GM12872 (cell line): Measurements from ENCODE around the gene TAF11L2.

Experiments used
- CTCF ChIP-seq: IDR thresholded peaks from 3 replicates; pipeline ENCODE4 v1.5.1; 2011; ENCODE audit warnings: low read depth, mild to moderate bottlenecking, low read length, moderate library complexity; ENCODE audit not compliant: insufficient read depth

Gene TAF11L2

GRCh38 chr5:17477573-17478265, 20.3 kb upstream of the TAF11L2 start:
- TF ChIP-seq CTCF, result no peak

DNA sequence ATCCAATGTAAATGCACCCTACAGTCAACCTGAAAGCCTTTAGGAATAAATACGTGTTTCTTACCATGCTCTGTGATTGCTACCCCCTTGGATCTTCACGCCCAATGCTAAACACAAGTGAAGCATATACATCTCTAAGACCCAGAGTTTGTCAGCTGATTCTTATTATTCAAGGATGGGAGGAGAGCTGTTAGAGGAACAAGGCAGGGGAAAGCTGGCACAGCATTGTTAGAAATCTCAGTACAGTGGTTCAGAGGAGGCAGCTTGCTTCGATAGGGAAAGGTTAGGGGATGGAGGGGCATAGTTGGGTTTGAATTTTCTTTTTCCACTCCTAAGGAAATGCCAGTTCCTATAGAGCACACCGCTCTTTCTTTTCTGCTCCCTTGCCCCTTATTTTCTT, 16.7 kb upstream of the TAF11L2 start:
- no peak for TF ChIP-seq CTCF

DNA sequence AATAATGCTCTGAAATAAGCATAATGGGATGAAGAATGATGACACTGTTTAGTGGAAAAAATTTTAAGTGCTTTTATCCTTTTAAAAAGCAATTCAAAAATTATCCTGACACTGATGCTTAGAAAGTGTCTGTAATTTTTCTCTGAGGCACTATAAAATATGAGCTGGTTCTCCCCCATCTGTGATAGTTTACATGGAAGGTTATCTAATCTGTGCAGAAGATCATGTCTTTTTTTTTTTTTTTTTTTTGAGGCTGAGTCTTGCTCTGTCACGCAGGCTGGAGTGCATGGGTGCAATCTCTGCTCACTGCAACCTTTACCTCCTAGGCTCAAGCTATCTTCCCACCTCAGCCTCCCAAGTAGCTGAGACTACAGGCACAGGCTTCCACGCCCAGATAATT, 15.2 kb upstream of the TAF11L2 start:
- no peak for TF ChIP-seq CTCF

DNA sequence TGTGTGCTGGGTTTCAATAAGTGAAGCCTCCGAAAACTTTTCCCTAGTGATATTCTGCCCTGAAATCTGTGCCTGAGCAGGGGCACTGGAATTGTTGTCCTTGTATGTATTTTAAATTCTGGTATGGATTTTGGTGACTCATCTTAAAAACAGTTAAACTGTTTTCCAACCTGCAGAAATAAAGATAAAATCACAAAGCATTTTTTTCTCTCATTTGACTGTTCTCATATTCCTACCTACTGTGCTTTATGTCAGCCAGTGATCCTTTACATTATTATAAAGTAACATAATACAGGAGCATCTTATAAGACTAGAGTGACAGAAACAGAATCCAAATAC, 10.9 kb upstream of the TAF11L2 start:
- TF ChIP-seq CTCF, result no peak

DNA sequence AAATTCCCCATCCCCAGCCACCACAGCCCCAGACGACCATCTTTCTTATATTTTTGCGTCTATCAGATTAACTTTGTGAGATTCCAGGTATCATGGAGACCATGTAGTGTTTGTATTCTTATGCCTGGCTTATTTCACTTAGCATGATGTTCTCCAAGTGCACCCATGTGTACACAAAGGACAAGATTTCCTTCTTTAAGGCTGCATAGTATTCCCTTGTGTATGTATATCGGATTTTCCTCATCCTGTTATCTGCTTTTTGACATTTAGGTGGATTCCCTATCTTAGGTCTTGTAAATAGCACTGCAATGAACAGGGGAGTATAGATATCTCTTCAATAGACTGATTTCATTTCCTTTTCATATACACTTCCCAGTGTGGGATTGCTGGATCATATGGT, 5.3 kb upstream of the TAF11L2 start:
- TF ChIP-seq CTCF, result no peak

- TF ChIP-seq CTCF, result no peak
Measured at GRCh38 chr5:17497446-17497845, 585 bp upstream of the TAF11L2 start.

GRCh38 chr5:17511775-17512325, 13.8 kb downstream of the TAF11L2 start:
- no peak for TF ChIP-seq CTCF
